Subcutaneous abdominal adipose tissue (tissue), 5 donors: ENCODE measurements around the gene MRE11.
A peak's percentile ranks its signal among the peaks of the same experiment; 100 is the strongest.

Experiments
- H3K27ac ChIP-seq: one replicate; pipeline ENCODE4 v1.7.0; 2013; ENCODE audit warnings: low read depth, mild to moderate bottlenecking, inconsistent platforms, low read length, moderate library complexity
- H3K27me3 ChIP-seq, 5 donors: one replicate each; pipeline ENCODE4 v1.7.0; 2013; ENCODE audit warnings: low read length in 5 of 5, inconsistent platforms in 1 of 5; ENCODE audit not compliant: control insufficient read depth in 5 of 5, insufficient read depth in 4 of 5
- H3K36me3 ChIP-seq, 5 donors: one replicate each; pipeline ENCODE4 v1.7.0; 2013; ENCODE audit warnings: low read length in 5 of 5; ENCODE audit not compliant: control insufficient read depth in 5 of 5, insufficient read depth in 5 of 5
- H3K4me1 ChIP-seq, 5 donors: one replicate each; pipeline ENCODE4 v1.7.0; 2013; ENCODE audit warnings: low read length in 5 of 5, mild to moderate bottlenecking in 3 of 5, moderate library complexity in 1 of 5; ENCODE audit not compliant: control insufficient read depth in 5 of 5, insufficient read depth in 5 of 5
- H3K4me3 ChIP-seq, 5 donors: one replicate each; pipeline ENCODE4 v1.7.0; 2013; ENCODE audit warnings: low read length in 5 of 5, low read depth in 1 of 5
- H3K9ac ChIP-seq, 5 donors: one replicate each; pipeline ENCODE4 v1.7.0; 2013; ENCODE audit warnings: low read length in 5 of 5, mild to moderate bottlenecking in 4 of 5, moderate library complexity in 3 of 5
- H3K9me3 ChIP-seq, 5 donors: one replicate each; pipeline ENCODE4 v1.7.0; 2013; ENCODE audit warnings: low read length in 5 of 5; ENCODE audit not compliant: control insufficient read depth in 5 of 5
- donor health status: healthy.
- donor health status: healthy.
- donor health status: healthy.
- donor health status: healthy.
- donor health status: healthy.

The MRE11 gene

GRCh38 chr11:94525546-94526324 is 32.1 kb upstream of the MRE11 start:
- Histone ChIP-seq H3K27me3 (no peaks in the 10 kb centered on the region), H3K27ac (no peak overlapping the region), H3K4me3 (no peak overlapping the region), H3K9ac (no peak overlapping the region), H3K9me3 (no peaks in the 10 kb centered on the region), H3K4me1 (peaks cover 0 to 4% (median 0%) of the 10 kb centered on the region in 5 donors), H3K36me3 (no peaks in the 10 kb centered on the region)

- Histone ChIP-seq H3K27me3 (no peaks in the 10 kb centered on the region), H3K27ac (no peak overlapping the region), H3K4me3 (no peak overlapping the region)
Measured at GRCh38 chr11:94524341-94524740, 30.7 kb upstream of the MRE11 start.

DNA sequence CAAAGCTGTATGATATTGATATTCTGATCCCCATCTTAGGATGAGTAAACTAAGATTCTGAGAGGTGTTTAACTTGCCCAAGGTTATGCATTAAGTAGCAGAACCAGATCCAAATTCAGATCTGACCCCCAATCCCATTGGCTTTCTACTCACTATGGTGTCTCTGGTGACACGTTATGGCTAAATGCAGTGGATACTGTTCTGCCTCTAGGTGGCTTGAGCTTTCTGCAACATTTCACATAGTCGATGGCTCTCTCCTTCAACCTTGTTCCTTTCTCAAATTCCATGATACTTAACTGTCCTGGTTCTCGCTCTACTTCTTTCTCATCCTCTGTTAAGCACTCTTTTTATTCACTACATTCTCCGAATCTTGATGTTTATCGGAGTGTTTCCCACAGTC is 28.0 kb upstream of the MRE11 start:
- no peaks in the 10 kb centered on the region for H3K9me3 ChIP-seq
- no peak overlapping the region for H3K9ac ChIP-seq

More at GRCh38 chr11:94524341-94524740, 30.7 kb upstream of the MRE11 start:
- Histone ChIP-seq H3K9ac (no peak overlapping the region), H3K36me3 (no peaks in the 10 kb centered on the region), H3K4me1 (peaks cover 0 to 5% (median 3%) of the 10 kb centered on the region in 5 donors), H3K9me3 (no peaks in the 10 kb centered on the region)

GRCh38 chr11:94519478-94520084 is 25.9 kb upstream of the MRE11 start:
- Histone ChIP-seq H3K36me3 (no peaks in the 10 kb centered on the region), H3K4me1 (peaks cover 0 to 3% (median 0%) of the 10 kb centered on the region in 5 donors), H3K27me3 (no peaks in the 10 kb centered on the region), H3K9me3 (no peaks in the 10 kb centered on the region), H3K9ac (peak overlapping the region in 1 of 5 donors; percentile 49), H3K27ac (no peak overlapping the region), H3K4me3 (no peak overlapping the region)

More for the DNA sequence above, 28.0 kb upstream of the MRE11 start:
- Histone ChIP-seq H3K4me1 (peaks cover 0 to 5% (median 3%) of the 10 kb centered on the region in 5 donors), H3K4me3 (no peak overlapping the region), H3K27ac (no peak overlapping the region), H3K27me3 (no peaks in the 10 kb centered on the region), H3K36me3 (no peaks in the 10 kb centered on the region)

DNA sequence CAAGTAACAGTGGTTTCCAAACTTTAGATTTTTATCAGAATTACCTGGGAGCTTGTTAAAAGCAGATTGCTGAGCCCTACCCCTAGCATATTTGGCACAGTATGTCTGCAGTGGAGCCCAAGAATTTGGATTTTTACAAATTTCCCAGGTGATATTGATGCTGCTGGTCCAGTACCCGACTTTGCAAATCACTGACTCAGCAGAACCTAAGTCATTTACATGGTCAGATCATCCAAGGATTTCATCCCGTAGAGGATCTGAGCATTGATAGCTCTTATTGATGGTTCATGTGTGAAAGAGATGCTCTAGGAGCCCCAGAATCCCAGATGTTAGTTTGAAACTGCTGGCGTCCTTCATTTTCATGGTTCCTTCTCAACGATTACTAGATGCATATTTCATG is 24.7 kb upstream of the MRE11 start:
- no peaks in the 10 kb centered on the region for H3K27me3 ChIP-seq
- no peaks in the 10 kb centered on the region for H3K9me3 ChIP-seq
- H3K36me3 ChIP-seq: no peaks in the 10 kb centered on the region
- no peak overlapping the region for H3K4me3 ChIP-seq
- peaks cover 0 to 3% (median 0%) of the 10 kb centered on the region in 5 donors for H3K4me1 ChIP-seq
- H3K27ac ChIP-seq: no peak overlapping the region
- H3K9ac ChIP-seq: no peak overlapping the region

GRCh38 chr11:94516725-94517124 is 23.1 kb upstream of the MRE11 start:
- H3K9me3 ChIP-seq: no peaks in the 10 kb centered on the region
- H3K4me1 ChIP-seq: peaks cover 2 to 16% (median 13%) of the 10 kb centered on the region in 5 donors
- H3K9ac ChIP-seq: no peak overlapping the region
- H3K27me3 ChIP-seq: no peaks in the 10 kb centered on the region
- no peaks in the 10 kb centered on the region for H3K36me3 ChIP-seq
- no peak overlapping the region for H3K27ac ChIP-seq
- no peak overlapping the region for H3K4me3 ChIP-seq

- no peaks in the 10 kb centered on the region for H3K27me3 ChIP-seq
- H3K4me1 ChIP-seq: peaks cover 2 to 16% (median 13%) of the 10 kb centered on the region in 5 donors
- no peaks in the 10 kb centered on the region for H3K9me3 ChIP-seq
- H3K4me3 ChIP-seq: no peak overlapping the region
- no peaks in the 10 kb centered on the region for H3K36me3 ChIP-seq
- no peak overlapping the region for H3K27ac ChIP-seq
- H3K9ac ChIP-seq: no peak overlapping the region
Measured at GRCh38 chr11:94515398-94515797, 21.8 kb upstream of the MRE11 start.

GRCh38 chr11:94513091-94513490 is 19.4 kb upstream of the MRE11 start:
- Histone ChIP-seq H3K9me3 (no peaks in the 10 kb centered on the region), H3K27ac (no peak overlapping the region), H3K27me3 (no peaks in the 10 kb centered on the region), H3K4me1 (peaks cover 2 to 14% (median 12%) of the 10 kb centered on the region in 5 donors), H3K9ac (no peak overlapping the region), H3K36me3 (no peaks in the 10 kb centered on the region), H3K4me3 (peak overlapping the region in 2 of 5 donors; percentile 66 to 80)

GRCh38 chr11:94511932-94512781 is 18.5 kb upstream of the MRE11 start, which contains the start of gene C11orf97:
TSS of gene C11orf97 (plus strand) at chr11:94512461. CDS start at chr11:94512529, 68 bp downstream.
- no peaks in the 10 kb centered on the region for H3K27me3 ChIP-seq
- H3K4me1 ChIP-seq: peaks cover 2 to 14% (median 12%) of the 10 kb centered on the region in 5 donors
- no peaks in the 10 kb centered on the region for H3K9me3 ChIP-seq
- no peak within 1 kb of the TSS for H3K27ac ChIP-seq
- H3K9ac ChIP-seq: peak within 1 kb of the TSS in 4 of 5 donors; percentile 1 to 72 (median 62)
- peak within 1 kb of the TSS; percentile 66 to 83 (median 80) for H3K4me3 ChIP-seq
- no peaks in the 10 kb centered on the region for H3K36me3 ChIP-seq
